Panc1 (cell line): ENCODE data around the gene KCNAB1.

Source experiments
- CTCF ChIP-seq: fragments of 450-650 bp; IDR thresholded peaks from 2 replicates; pipeline ENCODE4 v1.5.1; 2017; ENCODE audit warnings: mild to moderate bottlenecking
- POLR2AphosphoS5 ChIP-seq: IDR thresholded peaks from 2 replicates; pipeline ENCODE4 v1.6.1; 2012; ENCODE audit warnings: mild to moderate bottlenecking, low read depth, low read length, moderate library complexity
- REST ChIP-seq, 2 experiments: IDR thresholded peaks; 2 replicates each; pipeline ENCODE4 v1.6.1; 2011 to 2012; ENCODE audit warnings: low read depth in 2 of 2, control low read depth in 1 of 2, low read length in 1 of 2, mild to moderate bottlenecking in 1 of 2, moderate library complexity in 1 of 2; ENCODE audit not compliant: insufficient read depth in 1 of 2
- TCF7L2 ChIP-seq: IDR thresholded peaks from 2 replicates; pipeline ENCODE4 v1.6.1; 2011; ENCODE audit warnings: mild to moderate bottlenecking, low read depth, low read length, inconsistent platforms

DNA sequence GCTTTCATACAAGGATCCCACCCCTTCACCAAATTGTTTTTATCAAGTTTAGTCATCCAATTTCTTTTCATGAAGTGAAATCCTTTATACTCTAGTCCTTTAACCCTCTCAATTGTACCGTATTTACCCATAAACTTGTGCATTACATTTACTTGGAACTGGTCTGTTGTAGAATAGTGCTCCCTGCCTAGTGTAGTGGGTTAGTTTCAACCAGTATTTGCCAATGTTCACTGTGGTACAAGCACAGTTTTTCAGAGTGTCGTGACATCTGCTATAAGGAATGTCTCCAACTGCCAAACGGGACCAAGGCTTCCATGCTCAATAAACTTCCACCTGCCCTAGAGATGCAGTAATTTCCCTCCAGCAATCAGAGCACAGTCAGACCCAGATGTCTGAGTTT is 211.9 kb downstream of the KCNAB1 start:
- no peak for TF ChIP-seq CTCF
- TF ChIP-seq POLR2AphosphoS5, result no peak
- no peak for TF ChIP-seq REST (IDR thresholded peaks at IDR 0.05; ENCODE audit: insufficient read depth in 1 of 2, low read depth in 2 of 2, low read length in 1 of 2)
- TF ChIP-seq TCF7L2, result no peak
